ENCODE measurements around the gene RALGPS2. TPM values are rescaled to one million over a fixed set of nuclear protein-coding genes. Genes with fewer than 3 reads are reported as not detected.

RALGPS2 gene
- polyA plus RNA-seq, 1 experiment = 27.7 TPM

GRCh38 chr1:178819123-178819522 is 94.1 kb downstream of the RALGPS2 start:
- ChIA-PET CTCF (no interaction called here), POLR2A (no interaction called here)
- no peak for DNase-seq (ENCODE audit: low read depth)

DNA sequence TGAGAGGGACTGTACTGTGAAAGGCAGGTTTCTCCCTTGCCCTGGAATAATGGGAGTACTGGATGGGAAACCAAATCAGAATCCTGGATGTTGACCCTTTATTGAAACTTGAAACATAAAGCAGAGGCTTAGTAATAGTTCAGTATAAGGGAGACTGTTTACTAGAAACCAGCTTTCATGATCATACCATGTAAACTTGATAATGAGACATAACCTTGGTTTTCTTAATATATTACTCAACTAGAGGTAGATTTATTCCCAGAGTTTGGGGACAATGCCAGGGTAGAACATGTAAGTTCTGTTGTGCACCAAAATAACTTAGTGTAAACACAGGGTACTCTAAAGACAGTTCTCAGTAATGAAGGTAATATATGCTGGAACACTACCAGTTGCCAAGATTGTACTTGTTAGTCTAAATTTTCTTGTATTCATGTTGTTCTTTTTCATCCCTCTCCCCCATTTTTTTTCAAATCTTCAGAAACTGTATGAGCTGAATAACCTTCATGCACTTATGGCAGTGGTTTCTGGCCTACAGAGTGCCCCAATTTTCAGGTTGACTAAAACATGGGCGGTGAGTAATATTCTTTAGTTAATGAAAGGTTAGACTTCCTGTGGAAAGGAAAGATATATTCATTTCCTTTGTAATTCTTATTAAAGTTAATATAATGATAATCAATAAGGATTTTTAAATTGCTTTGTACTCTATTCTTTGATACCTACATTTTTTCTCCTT is 96.3 kb downstream of the RALGPS2 start:
- POLR2A ChIA-PET = no interaction called here
- Histone ChIP-seq H3K4me3 (ENCODE audit: low read depth, low read length) (no peak overlapping the region), H3K27me3 (ENCODE audit: control insufficient read depth, insufficient read depth, low read length) (no peaks in the 10 kb centered on the region), H3K36me3 (ENCODE audit: control insufficient read depth, insufficient read depth, low read length) (no peaks in the 10 kb centered on the region; the same call in none of the 2 replicates)
- CTCF ChIA-PET = interaction anchor here (0.6 kb wide), 1 partner anchor 564 kb away, joined by 4 read pairs; no protein-coding TSS in a partner anchor
- TF ChIP-seq, protein P1, sequence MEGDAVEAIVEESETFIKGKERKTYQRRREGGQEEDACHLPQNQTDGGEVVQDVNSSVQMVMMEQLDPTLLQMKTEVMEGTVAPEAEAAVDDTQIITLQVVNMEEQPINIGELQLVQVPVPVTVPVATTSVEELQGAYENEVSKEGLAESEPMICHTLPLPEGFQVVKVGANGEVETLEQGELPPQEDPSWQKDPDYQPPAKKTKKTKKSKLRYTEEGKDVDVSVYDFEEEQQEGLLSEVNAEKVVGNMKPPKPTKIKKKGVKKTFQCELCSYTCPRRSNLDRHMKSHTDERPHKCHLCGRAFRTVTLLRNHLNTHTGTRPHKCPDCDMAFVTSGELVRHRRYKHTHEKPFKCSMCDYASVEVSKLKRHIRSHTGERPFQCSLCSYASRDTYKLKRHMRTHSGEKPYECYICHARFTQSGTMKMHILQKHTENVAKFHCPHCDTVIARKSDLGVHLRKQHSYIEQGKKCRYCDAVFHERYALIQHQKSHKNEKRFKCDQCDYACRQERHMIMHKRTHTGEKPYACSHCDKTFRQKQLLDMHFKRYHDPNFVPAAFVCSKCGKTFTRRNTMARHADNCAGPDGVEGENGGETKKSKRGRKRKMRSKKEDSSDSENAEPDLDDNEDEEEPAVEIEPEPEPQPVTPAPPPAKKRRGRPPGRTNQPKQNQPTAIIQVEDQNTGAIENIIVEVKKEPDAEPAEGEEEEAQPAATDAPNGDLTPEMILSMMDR (IDR thresholded peaks at IDR 0.05; ENCODE audit: insufficient read depth, low read depth, low read length) = no peak
- no peak for DNase-seq (ENCODE audit: low read depth)

More at GRCh38 chr1:178819123-178819522, 94.1 kb downstream of the RALGPS2 start:
- Histone ChIP-seq H3K27me3 (ENCODE audit: control insufficient read depth, insufficient read depth, low read length) (no peaks in the 10 kb centered on the region), H3K36me3 (ENCODE audit: control insufficient read depth, insufficient read depth, low read length) (no peaks in the 10 kb centered on the region; the same call in none of the 2 replicates), H3K4me3 (ENCODE audit: low read depth, low read length) (no peak overlapping the region)
- TF ChIP-seq, protein P1 (IDR thresholded peaks at IDR 0.05; ENCODE audit: insufficient read depth, low read depth, low read length) = no peak

DNA sequence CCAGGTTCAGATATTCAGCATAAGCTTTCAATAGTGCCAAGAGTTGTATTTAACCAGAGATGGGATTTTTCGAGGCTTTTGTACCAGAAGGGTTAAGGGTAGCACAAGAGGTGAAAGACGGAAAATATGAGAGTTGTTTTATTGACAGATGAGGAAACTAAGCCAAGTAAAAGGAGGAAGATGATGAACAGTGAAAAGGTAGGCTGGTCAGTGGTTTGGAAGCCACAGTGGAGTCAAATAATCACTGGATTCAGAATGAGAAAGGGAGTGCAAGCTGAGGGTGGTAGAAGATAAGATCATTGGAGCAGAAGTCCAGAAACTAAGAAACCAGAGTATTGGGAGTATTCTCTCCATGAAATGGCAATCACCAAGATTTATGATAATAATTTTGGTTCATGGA is 100.1 kb downstream of the RALGPS2 start:
- DNase-seq (ENCODE audit: low read depth) = no peak
- ChIA-PET POLR2A (no interaction called here), CTCF (interaction anchor here (1.2 kb wide), 1 partner anchor 9 kb away, joined by 3 read pairs; no protein-coding TSS in a partner anchor)
- TF ChIP-seq, protein P1 (IDR thresholded peaks at IDR 0.05; ENCODE audit: insufficient read depth, low read depth, low read length) = no peak
- no peak overlapping the region for H3K4me3 ChIP-seq (ENCODE audit: low read depth, low read length)
- H3K27me3 ChIP-seq (ENCODE audit: control insufficient read depth, insufficient read depth, low read length) = no peaks in the 10 kb centered on the region
- no peaks in the 10 kb centered on the region; the same call in 1 of the 2 replicates for H3K36me3 ChIP-seq (ENCODE audit: control insufficient read depth, insufficient read depth, low read length)

DNA sequence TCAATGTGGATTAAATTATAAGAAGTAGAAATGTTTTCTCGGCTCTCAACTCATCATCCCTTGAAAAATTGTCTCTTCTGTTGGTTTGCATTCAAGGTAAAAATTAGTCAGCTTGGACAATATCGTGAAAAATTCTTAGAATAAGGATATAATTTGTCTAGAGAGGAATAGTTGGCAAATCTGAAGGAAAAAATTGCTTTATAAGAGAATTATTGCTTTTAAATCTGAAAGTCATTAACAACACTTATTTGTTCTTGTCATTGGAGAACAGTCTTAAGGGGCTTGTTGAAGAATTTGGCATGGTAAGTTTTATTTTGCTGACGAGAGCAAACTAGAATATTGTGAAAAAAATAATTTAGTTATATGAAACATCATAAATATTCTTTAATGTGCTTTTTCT is 119.4 kb downstream of the RALGPS2 start:
- no peak for DNase-seq (ENCODE audit: low read depth)
- Histone ChIP-seq H3K36me3 (ENCODE audit: control insufficient read depth, insufficient read depth, low read length) (no peaks in the 10 kb centered on the region), H3K4me3 (ENCODE audit: low read depth, low read length) (no peak overlapping the region), H3K27me3 (ENCODE audit: control insufficient read depth, insufficient read depth, low read length) (no peaks in the 10 kb centered on the region)
- TF ChIP-seq, protein P1 (IDR thresholded peaks at IDR 0.05; ENCODE audit: insufficient read depth, low read depth, low read length) = no peak
- ChIA-PET CTCF (no interaction called here), POLR2A (no interaction called here)

GRCh38 chr1:178846306-178846705 is 121.3 kb downstream of the RALGPS2 start:
- no peaks in the 10 kb centered on the region for H3K36me3 ChIP-seq (ENCODE audit: control insufficient read depth, insufficient read depth, low read length)
- ChIA-PET CTCF (no interaction called here), POLR2A (no interaction called here)
- H3K27me3 ChIP-seq (ENCODE audit: control insufficient read depth, insufficient read depth, low read length) = no peaks in the 10 kb centered on the region
- no peak for DNase-seq (ENCODE audit: low read depth)
- TF ChIP-seq, protein P1 (IDR thresholded peaks at IDR 0.05; ENCODE audit: insufficient read depth, low read depth, low read length) = no peak
- no peak overlapping the region for H3K4me3 ChIP-seq (ENCODE audit: low read depth, low read length)
